HepG2 (cell line): ENCODE results near the gene DAB2IP. TPM values are rescaled to one million over a fixed set of nuclear protein-coding genes. Genes with fewer than 3 reads are reported as not detected.

Source experiments
- ATAC-seq: fragments of 200-7000 bp; cut with Tn5 transposase; 3 replicates; pipeline ENCODE4 v1.9.1; 2020; ENCODE audit warnings: mild to moderate bottlenecking, moderate library complexity
- BruUV-seq: library from RNA; stranded (reverse); fragments of 400-500 nt; replicated peaks from 2 replicates; lab custom pipeline; 2021; lab: Mats Ljungman, UMichigan
- CTCF ChIA-PET: fragments of 300-600 bp; formaldehyde crosslinking; extraction: SDS; loops from one replicate; lab custom pipeline; 2021; ENCODE audit warnings: low total read pairs, inconsistent platforms, low intra/inter-chr PET ratio; lab: Yijun Ruan, JAX
- POLR2A ChIA-PET: fragments of 350-600 bp; sonication (Branson Sonifier 250); formaldehyde crosslinking; loops from one replicate; lab custom pipeline; 2020; ENCODE audit warnings: antibody characterized with exemption, inconsistent platforms; lab: Yijun Ruan, JAX
- DNase-seq: peaks from one replicate; pipeline ENCODE4 v3.0.0-alpha.2; 2015; ENCODE audit warnings: low spot score
- FAIRE-seq: peaks from 3 replicates; lab custom pipeline; 2011; peaks lifted over from hg19 to GRCh38; lab: Jason Lieb, UNC
- H2AFZ ChIP-seq: one replicate; pipeline ENCODE4 v1.6.1; 2011; ENCODE audit warnings: low read length, inconsistent platforms
- H3K27ac ChIP-seq: fragments of 300-600 bp; 3 replicates; pipeline ENCODE4 v1.8.0; 2011; ENCODE audit warnings: mixed run types, mild to moderate bottlenecking, mixed read lengths, low read length, inconsistent platforms; ENCODE audit not compliant: insufficient read depth; ENCODE audit errors: extremely low read length
- H3K27me3 ChIP-seq, 2 experiments: fragments of 200-600 bp in 1 of 2; 2 replicates in 1 of 2; 3 replicates in 1 of 2; pipeline versions ENCODE4 v1.6.0 to v1.8.0; 2011; ENCODE audit warnings: low read length in 2 of 2, mild to moderate bottlenecking in 2 of 2, moderate library complexity in 2 of 2, inconsistent platforms in 1 of 2; ENCODE audit not compliant: insufficient read depth in 2 of 2, control insufficient read depth in 1 of 2
- H3K36me3 ChIP-seq, 2 experiments: fragments of 200-600 bp in 1 of 2; replicated peaks in 1 of 2; 2 replicates in 1 of 2; 3 replicates in 1 of 2; pipeline versions ENCODE4 v1.5.1 to v1.8.0; 2011; ENCODE audit warnings: low read length in 2 of 2, inconsistent platforms in 1 of 2; ENCODE audit not compliant: insufficient read depth in 2 of 2, control insufficient read depth in 1 of 2
- H3K4me1 ChIP-seq: 2 replicates; pipeline ENCODE4 v1.5.1; 2012; ENCODE audit warnings: low read length, inconsistent platforms; ENCODE audit not compliant: insufficient read depth
- H3K4me2 ChIP-seq: 2 replicates; pipeline ENCODE4 v1.6.0; 2011; ENCODE audit warnings: low read depth, low read length, inconsistent platforms
- H3K4me3 ChIP-seq, 3 experiments: fragments of 200-600 bp in 1 of 3; sonication (generic), shearing (Covaris generic) in 1 of 3; replicated peaks in 1 of 3; 2 replicates each; pipeline ENCODE4 v1.5.1; 2011 to 2016; ENCODE audit warnings: low read length in 3 of 3, inconsistent platforms in 2 of 3, low read depth in 2 of 3, mild to moderate bottlenecking in 2 of 3, control low read depth in 1 of 3, mixed read lengths in 1 of 3; ENCODE audit not compliant: insufficient read depth in 1 of 3
- H3K79me2 ChIP-seq: one replicate; pipeline ENCODE4 v1.6.1; 2011; ENCODE audit warnings: low read length, inconsistent platforms; ENCODE audit not compliant: insufficient read depth
- H3K9ac ChIP-seq: 2 replicates; pipeline ENCODE4 v1.6.0; 2011; ENCODE audit warnings: mild to moderate bottlenecking, low read depth, low read length, inconsistent platforms; ENCODE audit not compliant: insufficient read depth
- H3K9me3 ChIP-seq: 2 replicates; pipeline ENCODE4 v1.5.1; 2012; ENCODE audit warnings: mild to moderate bottlenecking, low read length
- H4K20me1 ChIP-seq: 2 replicates; pipeline ENCODE4 v1.6.0; 2011; ENCODE audit warnings: inconsistent platforms, mild to moderate bottlenecking, low read length, moderate library complexity; ENCODE audit not compliant: insufficient read depth
- AKNA ChIP-seq: sonication (generic); formaldehyde crosslinking; IDR thresholded peaks from 2 replicates; pipeline ENCODE4 v1.4.0; 2020; ENCODE audit warnings: missing genetic modification reagents, borderline replicate concordance
- BORCS8-MEF2B ChIP-seq: sonication (generic); formaldehyde crosslinking; IDR thresholded peaks from 2 replicates; pipeline ENCODE4 v1.8.0; 2022; ENCODE audit warnings: mild to moderate bottlenecking, missing genetic modification reagents
- ESRRA ChIP-seq: sonication (generic); formaldehyde crosslinking; IDR thresholded peaks from 2 replicates; pipeline ENCODE4 v1.5.1; 2020; ENCODE audit warnings: mild to moderate bottlenecking, low read depth, missing genetic modification reagents
- MEIS2 ChIP-seq: sonication (generic); formaldehyde crosslinking; IDR thresholded peaks from 2 replicates; pipeline ENCODE4 v1.9.0; 2021; ENCODE audit warnings: mild to moderate bottlenecking, missing genetic modification reagents
- MLXIP ChIP-seq: sonication (generic); formaldehyde crosslinking; IDR thresholded peaks from 2 replicates; pipeline ENCODE4 v1.9.0; 2021; ENCODE audit warnings: missing genetic modification reagents, borderline replicate concordance
- MTF1 ChIP-seq: sonication (generic); formaldehyde crosslinking; IDR thresholded peaks from 2 replicates; pipeline ENCODE4 v1.5.0; 2020; ENCODE audit warnings: missing genetic modification reagents
- PLRG1 ChIP-seq: fragments of 450-650 bp; conservative IDR thresholded peaks from 2 replicates; pipeline ENCODE4 v1.6.1; 2016
- POGK ChIP-seq: sonication (generic); formaldehyde crosslinking; conservative IDR thresholded peaks from 2 replicates; pipeline ENCODE4 v1.8.0; 2022; ENCODE audit warnings: mild to moderate bottlenecking, moderate library complexity, missing genetic modification reagents
- PTBP1 ChIP-seq: fragments of 200-400 bp; formaldehyde crosslinking; IDR thresholded peaks from 2 replicates; pipeline ENCODE4 v1.6.1; 2018; ENCODE audit warnings: low read length, low read depth; ENCODE audit not compliant: poor library complexity, severe bottlenecking
- SP1 ChIP-seq, 2 experiments: fragments of 450-650 bp in 1 of 2; sonication (generic) in 1 of 2; formaldehyde crosslinking in 1 of 2; IDR thresholded peaks; 2 replicates each; pipeline versions ENCODE4 v1.4.0 to v1.6.1; 2016 to 2020; ENCODE audit warnings: missing genetic modification reagents in 1 of 2
- ZBTB7B ChIP-seq: sonication (generic); formaldehyde crosslinking; IDR thresholded peaks from 2 replicates; pipeline ENCODE4 v1.4.0; 2020; ENCODE audit warnings: missing genetic modification reagents
- ZMYM4 ChIP-seq: sonication (generic); formaldehyde crosslinking; IDR thresholded peaks from 2 replicates; pipeline ENCODE4 v1.8.1; 2023; ENCODE audit warnings: mild to moderate bottlenecking, missing genetic modification reagents
- ZNF30 ChIP-seq: sonication (generic); formaldehyde crosslinking; IDR thresholded peaks from 2 replicates; pipeline ENCODE4 v1.5.0; 2020; ENCODE audit warnings: mild to moderate bottlenecking, missing genetic modification reagents
- ZNF333 ChIP-seq: sonication (generic); formaldehyde crosslinking; IDR thresholded peaks from 2 replicates; pipeline ENCODE4 v1.4.0; 2020; ENCODE audit warnings: mild to moderate bottlenecking, missing genetic modification reagents, borderline replicate concordance
- WGBS: methylation state at CpG from one replicate; pipeline ENCODE4 v1.1.6; 2017; ENCODE audit warnings: low lambda C conversion rate; 5-methylcytosine and 5-hydroxymethylcytosine counted together
- in situ Hi-C: cut with HindIII; loops from 2 replicates; pipeline ENCODE4 v1.10.0; 2017; ENCODE audit warnings: low pct_unique_long_range_greater_than_20kb; ENCODE audit not compliant: extremely low pct_ligation_motif_present
- intact Hi-C: fragments of 100-400 bp; cut with micrococcal nuclease; formaldehyde crosslinking; loops from one replicate; pipeline ENCODE4 v1.10.0; 2022; ENCODE audit not compliant: unreplicated experiment
- polyA plus RNA-seq, 8 experiments: library from polyadenylated mRNA; depleted of rRNA in 3 of 8; stranded (reverse) in 7 of 8; unstranded in 1 of 8; fragments of >200 nt; fragmentation: Illumina TruSeq in 4 of 8; extraction: Trizol in 4 of 8; gene quantifications; 2 replicates each; pipeline versions ENCODE4 v1.2.1 to v1.2.3, GENCODE V29; 2011 to 2016; ENCODE audit warnings: low read depth in 4 of 8, missing spikeins in 1 of 8, mixed read lengths in 1 of 8; ENCODE audit not compliant: insufficient read depth in 1 of 8
- total RNA-seq, 5 experiments: library from RNA; depleted of rRNA; stranded (reverse); fragments of >200 nt; fragmentation: Illumina TruSeq; extraction: Trizol; gene quantifications; 2 replicates each; pipeline ENCODE4 v1.2.3, GENCODE V29; 2016; ENCODE audit warnings: low read depth in 1 of 5
- TF ChIP-seq, protein P1 (sequence below): sonication (generic); formaldehyde crosslinking; IDR thresholded peaks from 2 replicates; pipeline ENCODE4 v1.4.0; 2020; ENCODE audit warnings: missing genetic modification reagents

The DAB2IP gene
- total and polyA plus RNA-seq, 2 of the 13 experiments (the other 11 are each of a cell fraction or from before 2014, with no cell fraction given), result 25.3 to 37.9 TPM

GRCh38 chr9:121628401-121628800 lies 23.0 kb upstream of the DAB2IP start:
- no peak for DNase-seq
- no peak overlapping the region for H3K27ac ChIP-seq
- no peak for ATAC-seq
- no peaks in the 10 kb centered on the region for H4K20me1 ChIP-seq
- H3K9me3 ChIP-seq, result no peaks in the 10 kb centered on the region
- FAIRE-seq, result no peak
- H3K27me3 ChIP-seq, result no peaks in the 10 kb centered on the region
- ChIA-PET POLR2A (no interaction called here), CTCF (no interaction called here)
- WGBS, result 92% methylated on average over 4 of the region's 4 CpGs
- intact Hi-C loops (no loop called here), in situ Hi-C loops (no loop called here)
- H3K36me3 ChIP-seq, result no peaks in the 10 kb centered on the region
- no peaks in the 10 kb centered on the region for H3K79me2 ChIP-seq
- BruUV-seq, result no TSS peak
- peaks cover 21% of the 10 kb centered on the region for H3K4me1 ChIP-seq
- no peak overlapping the region for H3K4me3 ChIP-seq
- no peak overlapping the region for H2AFZ ChIP-seq
- H3K4me2 ChIP-seq, result no peak overlapping the region
- no peak overlapping the region for H3K9ac ChIP-seq
- TF ChIP-seq AKNA (CRISPR knock-in tag), result no peak
- no peak for TF ChIP-seq ZNF30 (CRISPR knock-in tag)
- no peak for TF ChIP-seq ESRRA (CRISPR knock-in tag)
- TF ChIP-seq ZMYM4, result no peak
- TF ChIP-seq BORCS8-MEF2B (CRISPR knock-in tag), result no peak
- TF ChIP-seq PTBP1, result no peak
- no peak for TF ChIP-seq MEIS2 (CRISPR knock-in tag)
- TF ChIP-seq ZBTB7B, result no peak
- TF ChIP-seq SP1 (IDR thresholded peaks at IDR 0.05), result no peak
- TF ChIP-seq SP1 (CRISPR knock-in tag; IDR thresholded peaks at IDR 0.05), result no peak
- no peak for TF ChIP-seq POGK (CRISPR knock-in tag)
- TF ChIP-seq ZNF333 (CRISPR knock-in tag), result no peak
- TF ChIP-seq, protein P1, sequence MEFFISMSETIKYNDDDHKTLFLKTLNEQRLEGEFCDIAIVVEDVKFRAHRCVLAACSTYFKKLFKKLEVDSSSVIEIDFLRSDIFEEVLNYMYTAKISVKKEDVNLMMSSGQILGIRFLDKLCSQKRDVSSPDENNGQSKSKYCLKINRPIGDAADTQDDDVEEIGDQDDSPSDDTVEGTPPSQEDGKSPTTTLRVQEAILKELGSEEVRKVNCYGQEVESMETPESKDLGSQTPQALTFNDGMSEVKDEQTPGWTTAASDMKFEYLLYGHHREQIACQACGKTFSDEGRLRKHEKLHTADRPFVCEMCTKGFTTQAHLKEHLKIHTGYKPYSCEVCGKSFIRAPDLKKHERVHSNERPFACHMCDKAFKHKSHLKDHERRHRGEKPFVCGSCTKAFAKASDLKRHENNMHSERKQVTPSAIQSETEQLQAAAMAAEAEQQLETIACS, result no peak
- TF ChIP-seq MLXIP (CRISPR knock-in tag), result no peak
- TF ChIP-seq MTF1 (CRISPR knock-in tag), result no peak
- TF ChIP-seq PLRG1, result no peak
